Measurements from ENCODE around the gene CPOX. TPM values are rescaled to one million over a fixed set of nuclear protein-coding genes. Genes with fewer than 3 reads are reported as not detected.

CPOX gene
- total and polyA plus RNA-seq, 2 of the 8 experiments (the other 6 are each of a cell fraction or from before 2014, with no cell fraction given): 17.4 to 27.0 TPM

DNA sequence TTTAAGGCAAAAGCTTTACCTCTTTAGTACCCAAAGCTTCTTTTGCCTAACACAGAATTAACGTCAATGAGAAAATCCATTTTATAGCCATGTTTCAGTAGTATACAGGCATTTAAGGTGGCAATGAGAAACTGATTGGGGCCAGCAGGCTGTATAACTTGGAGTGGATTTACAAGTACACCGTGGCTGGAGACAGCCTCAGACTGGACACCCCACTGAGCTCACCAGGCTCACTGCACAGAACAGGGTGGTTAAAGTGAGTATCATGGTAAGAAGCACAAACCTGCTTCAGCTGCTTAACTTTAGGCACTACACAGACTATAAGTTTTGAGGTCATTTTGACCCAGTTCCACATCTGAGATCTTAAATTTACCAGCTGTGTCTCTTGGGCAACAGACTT lies 8.9 kb downstream of the CPOX start (continued):
- TF ChIP-seq E2F6 (IDR thresholded peaks at IDR 0.05) (no peak), FOSL1 (IDR thresholded peaks at IDR 0.05; ENCODE audit: insufficient read depth, low read depth, low read length) (no peak), MAFK (IDR thresholded peaks at IDR 0.05; ENCODE audit: low read depth, low read length) (no peak)
